Endometrial microvascular endothelial cells (primary cell): ENCODE data around the gene ADCYAP1R1. TPM values are rescaled to one million over a fixed set of nuclear protein-coding genes. Genes with fewer than 3 reads are reported as not detected.

Experiments
- in situ Hi-C: cut with HindIII; loops from 2 replicates; pipeline ENCODE4 v1.10.0; 2017; ENCODE audit warnings: low sequenced_read_pairs, low pct_unique_long_range_greater_than_20kb; ENCODE audit errors: inconsistent ontology term
- total RNA-seq: library from RNA; depleted of rRNA; stranded (reverse); fragments of >200 nt; gene quantifications from one replicate; pipeline ENCODE4 v1.2.3, GENCODE V29; 2015; ENCODE audit errors: inconsistent ontology term

ADCYAP1R1 gene
- total RNA-seq, 1 donor from 2014 or later, result not detected

DNA sequence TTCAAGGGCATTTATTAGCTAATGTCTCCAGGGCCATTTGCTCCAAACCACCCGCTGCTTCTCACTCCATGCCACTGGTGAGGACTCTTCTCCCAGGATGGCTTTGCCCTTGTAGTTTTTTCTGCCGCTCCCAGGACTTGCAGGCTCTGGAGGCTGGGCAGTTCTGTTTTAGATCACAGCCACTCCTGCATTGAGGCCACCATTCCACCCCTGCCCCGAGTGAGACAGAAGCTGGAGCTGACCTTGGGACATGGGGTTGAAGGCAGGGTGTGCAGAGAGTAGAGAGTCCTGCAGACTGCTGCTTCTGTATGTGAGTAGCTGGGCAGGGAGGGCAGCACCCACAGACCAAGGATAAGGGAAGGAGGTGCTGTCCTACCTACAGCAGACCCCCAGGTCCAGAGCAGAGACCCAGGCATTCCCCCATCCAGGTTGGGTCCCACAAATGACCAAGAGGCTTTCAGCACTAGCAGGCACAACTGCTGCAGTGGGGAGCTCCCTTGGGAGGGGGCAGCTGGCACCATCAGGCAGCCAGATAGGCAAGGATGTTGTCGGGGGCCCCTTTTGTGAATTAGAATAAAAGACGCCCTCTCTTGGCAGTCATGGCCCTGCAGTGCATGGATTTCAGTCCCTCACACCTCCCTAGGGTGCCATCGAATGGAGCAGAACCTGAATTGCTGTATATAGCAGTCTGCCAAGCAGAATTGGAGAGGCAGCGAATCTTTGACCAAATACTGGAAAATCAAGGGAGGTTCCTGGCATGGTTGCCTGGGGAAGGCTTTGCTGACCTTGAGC lies 22.7 kb upstream of the ADCYAP1R1 start:
- in situ Hi-C loops, result no loop called here

DNA sequence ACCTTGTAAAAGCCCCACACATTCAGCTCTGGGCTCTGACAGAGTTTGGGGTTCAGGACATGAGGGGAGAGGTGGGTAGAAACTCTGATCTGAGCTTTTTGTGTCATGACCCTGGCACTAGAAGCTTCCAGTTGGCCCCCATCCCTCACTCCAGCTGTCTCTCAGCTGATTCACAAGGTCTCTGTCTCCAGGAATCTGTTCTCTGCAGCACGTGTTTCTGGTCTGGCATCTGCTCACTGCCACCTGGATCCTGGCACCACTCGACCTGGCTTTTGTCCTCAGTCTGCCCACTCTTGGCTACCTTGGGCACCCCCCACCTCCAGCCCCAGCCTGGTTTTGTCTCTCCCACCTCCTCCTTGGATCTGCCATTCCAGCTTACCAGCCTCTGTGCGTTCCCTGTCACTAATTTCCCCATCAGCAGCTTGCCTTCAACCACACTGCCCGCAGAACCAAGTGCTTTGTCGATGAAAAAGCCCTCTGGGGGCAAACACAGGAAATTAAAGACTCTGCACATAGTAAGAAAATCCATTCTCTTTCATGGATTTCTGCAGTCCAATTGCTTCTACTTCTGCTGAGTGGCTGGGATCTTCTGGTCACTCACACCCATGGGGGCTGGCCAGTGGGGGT lies 18.3 kb upstream of the ADCYAP1R1 start:
- in situ Hi-C loops, result no loop called here

DNA sequence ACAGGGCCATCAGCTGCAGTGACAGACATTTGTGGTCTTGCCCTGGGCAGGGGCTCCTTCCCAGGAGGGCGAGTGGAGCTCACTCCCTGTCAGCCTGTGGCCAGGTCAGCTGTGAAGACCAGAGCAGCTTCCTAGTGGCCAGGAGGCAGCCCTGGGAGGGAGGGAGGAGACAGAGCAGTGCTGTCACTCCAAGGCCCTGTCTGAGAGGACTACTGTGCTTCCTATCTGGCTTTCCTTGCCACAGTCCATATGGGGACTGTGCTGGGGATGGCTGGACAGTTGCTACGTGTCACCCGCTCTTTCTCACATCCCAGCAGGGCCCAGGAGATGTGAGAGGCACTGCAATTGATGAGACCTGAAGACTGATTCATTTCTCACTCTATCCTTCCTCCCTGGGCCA lies 15.2 kb upstream of the ADCYAP1R1 start:
- in situ Hi-C loops, result no loop called here

DNA sequence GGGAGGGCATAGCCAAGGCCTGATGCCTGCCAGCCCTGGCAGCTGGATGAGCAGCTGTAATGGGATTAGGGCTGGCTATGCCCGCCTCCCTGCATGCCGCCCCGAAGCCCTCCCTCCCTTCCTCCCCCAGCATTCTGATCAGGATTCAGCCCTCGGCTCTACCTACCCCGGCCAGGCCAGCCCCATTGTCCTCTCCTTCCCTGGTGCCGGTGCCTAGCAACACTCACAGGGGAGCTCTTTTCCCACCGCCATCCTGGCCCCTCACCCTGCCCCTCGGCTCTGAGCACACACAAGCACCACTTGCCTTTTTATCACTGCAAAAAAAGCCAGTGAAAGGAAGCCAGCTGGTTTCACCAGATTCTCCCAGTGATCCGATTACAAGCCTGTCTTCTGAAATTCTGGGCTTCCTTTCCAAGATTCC lies 9.0 kb upstream of the ADCYAP1R1 start:
- in situ Hi-C loops, result no loop called here

DNA sequence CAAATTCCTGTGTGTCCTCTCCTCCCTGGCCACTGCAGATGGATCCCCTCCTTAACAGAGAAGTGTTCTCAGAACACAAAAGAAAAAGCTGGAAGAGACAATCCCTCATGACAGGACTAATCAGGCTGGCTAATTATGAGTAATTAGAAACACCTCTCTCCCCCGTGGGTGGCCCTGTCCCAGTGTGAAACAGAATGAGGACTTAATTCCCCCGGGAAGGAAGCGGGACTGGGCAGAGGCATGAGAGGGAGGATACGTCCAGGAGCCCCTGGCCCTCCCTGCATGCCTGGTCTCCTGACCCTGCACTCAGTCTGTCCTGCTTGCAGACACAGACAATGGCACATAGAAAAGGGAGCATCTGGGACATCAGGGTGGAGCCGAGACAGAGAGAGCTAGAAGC lies 7.6 kb upstream of the ADCYAP1R1 start:
- in situ Hi-C loops, result no loop called here

DNA sequence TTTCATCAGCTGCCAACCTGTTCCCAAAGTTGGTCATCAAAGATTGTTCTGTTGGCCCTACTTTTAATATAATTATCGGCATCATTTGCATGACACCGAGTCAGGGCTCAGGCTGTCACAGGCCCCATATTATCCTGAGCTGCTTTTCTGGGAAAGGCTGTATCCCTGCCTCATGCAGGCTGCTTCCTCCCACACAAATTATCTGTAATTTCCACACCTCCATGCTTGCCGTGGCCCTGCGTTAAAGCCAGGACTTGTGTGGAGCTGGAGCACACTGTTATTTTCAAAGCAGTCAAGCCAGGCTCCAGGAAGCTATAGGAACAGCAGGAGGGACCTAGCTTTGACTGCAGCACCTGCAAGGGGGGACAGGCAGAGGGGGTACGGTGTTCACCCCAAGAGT lies 5.4 kb upstream of the ADCYAP1R1 start:
- in situ Hi-C loops, result no loop called here

DNA sequence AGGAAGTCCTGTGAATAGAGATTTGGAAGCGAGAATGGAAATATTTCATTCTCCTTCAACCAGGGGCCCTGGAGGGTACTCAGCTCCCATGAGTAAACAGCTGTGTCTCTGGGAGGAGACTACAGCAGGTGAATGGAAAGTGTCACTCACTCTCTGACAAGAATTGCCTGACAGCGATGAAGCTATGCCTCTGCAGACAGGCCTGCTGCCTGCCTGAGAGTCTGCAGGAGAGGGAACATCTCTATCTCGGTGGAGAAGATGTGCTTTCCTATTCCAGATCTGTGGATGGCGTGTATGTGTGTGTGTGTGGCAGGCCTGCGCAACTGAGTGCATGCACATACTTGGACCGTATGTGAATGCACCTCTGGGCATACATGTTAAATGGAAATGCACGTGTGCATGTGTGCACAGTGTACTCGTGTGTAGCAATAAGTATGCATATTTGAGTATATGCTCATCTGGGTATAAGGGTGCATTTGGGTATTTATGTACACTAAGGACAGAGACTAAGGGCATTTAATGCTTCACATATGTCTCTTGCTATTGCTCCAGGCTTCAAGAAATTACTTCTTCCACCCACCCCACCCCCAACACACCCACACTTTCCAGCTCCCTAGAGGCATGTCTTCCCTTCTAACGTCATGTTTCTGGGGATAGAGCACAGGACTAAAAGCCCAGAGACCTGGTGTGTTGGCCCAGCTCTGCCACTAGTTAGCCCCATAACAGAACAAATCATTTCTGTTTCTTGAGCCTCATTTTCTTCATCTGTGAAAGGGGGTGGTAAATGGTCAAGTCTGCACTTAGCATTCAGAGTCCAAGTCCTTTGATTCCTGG lies 4.6 kb upstream of the ADCYAP1R1 start:
- in situ Hi-C loops, result no loop called here

DNA sequence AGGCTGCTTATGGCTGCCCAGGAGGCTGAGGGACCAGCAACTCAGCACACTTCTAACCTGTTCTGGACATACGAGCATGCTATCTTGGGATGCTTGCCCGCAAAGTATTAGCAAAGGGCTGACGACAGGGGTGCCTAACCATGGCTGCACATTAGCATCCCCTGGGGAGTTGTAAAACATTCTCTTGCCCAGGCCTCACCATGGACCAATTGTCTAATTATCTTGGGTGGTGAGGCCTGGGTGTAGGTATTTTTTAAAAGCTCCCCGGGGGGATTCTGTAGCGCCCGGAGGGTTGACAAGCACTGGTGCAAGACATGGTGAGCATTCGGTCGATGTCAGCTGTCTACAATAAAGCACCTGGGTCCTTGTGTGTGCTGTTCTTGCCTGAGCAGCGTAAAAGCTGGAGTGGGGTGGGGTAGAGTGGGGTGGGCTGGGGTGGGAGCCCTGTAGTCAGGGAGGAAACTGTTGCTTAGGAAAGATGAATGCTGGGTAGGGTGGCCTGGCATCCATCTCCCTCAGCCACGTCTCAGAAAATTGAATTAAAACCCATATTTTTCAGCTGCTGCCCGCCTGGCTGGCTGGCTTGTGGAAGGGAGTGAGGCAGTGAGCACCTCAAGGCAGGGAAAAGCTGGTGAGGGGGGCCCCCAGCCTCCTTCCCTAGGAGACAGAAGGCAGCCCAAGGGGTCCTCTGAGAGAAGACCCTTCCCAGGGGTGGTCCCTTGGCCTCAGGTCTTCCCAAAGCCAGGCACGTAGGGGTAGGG lies 2.9 kb upstream of the ADCYAP1R1 start:
- in situ Hi-C loops, result no loop called here

DNA sequence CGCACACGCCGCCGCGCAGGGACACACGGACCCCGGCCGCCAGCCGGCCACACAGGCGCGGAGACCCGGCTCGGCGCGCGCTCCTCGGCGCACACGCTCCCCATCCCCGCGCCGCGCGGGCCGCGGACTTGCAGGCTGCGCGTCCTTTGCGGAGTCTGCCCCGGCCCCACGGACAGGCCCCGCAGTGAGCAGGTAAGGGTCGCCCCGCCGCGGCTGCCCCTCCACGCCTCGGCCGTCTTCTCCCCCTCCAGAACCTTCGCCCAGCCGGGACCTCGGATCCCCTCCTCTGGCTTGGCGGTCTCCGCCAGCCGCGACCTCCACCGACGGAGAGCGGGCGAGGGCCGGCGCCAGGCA lies 356 bp downstream of the ADCYAP1R1 start:
- in situ Hi-C loops, result no loop called here

DNA sequence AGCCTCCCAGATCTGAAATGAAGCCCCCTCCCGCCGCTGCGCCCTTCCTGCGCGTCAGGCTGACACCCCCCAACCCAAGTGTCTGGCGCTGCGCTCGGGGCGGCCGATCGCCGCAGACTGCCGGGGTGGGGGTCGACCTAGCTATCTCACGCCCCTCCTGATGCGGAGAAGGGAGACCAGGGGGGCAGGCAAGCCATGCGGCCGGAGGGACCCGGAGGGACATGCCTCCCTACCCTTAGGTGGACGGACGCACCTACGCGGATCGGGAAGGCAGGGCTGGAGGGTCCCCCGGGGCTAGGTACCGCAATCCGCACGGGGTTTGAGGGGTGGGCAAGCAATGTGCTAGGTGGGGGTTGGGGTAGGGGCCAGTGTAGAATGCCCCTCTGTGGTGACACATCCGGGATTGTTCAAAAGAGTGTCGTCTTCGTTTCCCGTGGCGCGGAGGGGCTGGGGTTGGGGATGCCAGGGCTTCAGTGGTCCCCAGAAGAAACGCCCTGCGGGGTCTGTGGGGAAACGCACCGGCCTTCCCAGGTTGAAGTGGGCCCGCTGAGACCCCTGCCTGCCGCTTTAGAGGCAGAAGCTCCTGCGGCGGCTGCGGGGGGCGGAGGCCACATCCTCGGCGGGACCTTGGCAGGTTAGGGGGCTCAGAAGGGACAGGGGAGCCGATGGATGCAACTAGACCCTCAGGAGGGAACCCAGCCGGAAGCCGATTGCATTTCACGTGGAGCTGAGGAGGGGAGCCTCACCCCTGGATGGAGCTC lies 913 bp downstream of the ADCYAP1R1 start:
- in situ Hi-C loops, result no loop called here

DNA sequence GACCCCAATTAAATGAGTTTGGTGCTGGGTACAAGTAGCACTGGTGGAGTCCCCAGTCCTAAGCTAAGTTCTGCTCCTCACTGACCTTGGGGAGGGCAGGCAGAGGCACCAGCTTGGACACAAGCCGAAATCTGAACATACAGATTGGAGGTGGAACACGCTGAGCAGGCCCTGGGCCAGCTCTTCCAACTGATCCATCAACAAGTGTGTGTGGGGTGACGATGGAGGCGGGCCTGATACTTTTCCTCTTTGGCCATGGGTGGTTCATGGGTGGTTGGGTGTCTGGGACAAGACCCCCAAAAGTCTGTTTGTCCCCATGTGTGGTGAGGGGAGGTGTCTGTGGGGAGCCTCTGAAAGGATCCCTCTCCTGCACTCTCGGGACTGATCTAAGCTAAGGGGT lies 1.9 kb downstream of the ADCYAP1R1 start:
- in situ Hi-C loops, result no loop called here

DNA sequence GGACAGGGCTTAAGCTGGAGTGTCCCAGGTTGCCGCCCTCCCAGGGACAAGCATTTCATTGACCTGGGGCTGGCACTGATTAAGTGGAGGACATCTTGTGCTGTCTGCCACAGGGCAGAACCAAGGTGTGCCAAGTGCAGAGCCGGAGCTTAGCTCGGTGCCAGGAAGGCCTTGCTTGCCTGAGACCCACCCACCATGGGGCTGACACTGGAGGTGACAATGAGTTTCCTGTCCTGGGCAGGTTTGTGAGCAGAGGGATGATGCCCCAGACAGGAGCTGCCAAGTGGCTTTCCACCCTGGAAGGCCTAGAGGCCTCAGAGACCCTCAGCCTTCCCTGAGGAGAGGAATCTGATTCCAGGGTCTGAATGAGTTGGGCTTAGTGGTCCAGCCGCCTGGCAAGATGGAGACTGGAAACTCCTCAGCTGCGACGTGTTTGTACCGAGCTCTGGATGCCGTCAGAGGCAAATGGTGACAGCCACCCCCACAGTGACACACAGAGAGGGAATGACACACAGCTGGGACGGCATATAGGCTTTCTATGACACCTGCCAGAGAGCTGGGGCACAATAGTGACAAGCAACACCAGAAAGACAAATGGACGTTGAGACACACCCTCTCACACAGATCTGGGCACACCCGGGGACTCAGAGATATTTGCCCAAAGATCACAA lies 2.6 kb downstream of the ADCYAP1R1 start:
- in situ Hi-C loops, result no loop called here

DNA sequence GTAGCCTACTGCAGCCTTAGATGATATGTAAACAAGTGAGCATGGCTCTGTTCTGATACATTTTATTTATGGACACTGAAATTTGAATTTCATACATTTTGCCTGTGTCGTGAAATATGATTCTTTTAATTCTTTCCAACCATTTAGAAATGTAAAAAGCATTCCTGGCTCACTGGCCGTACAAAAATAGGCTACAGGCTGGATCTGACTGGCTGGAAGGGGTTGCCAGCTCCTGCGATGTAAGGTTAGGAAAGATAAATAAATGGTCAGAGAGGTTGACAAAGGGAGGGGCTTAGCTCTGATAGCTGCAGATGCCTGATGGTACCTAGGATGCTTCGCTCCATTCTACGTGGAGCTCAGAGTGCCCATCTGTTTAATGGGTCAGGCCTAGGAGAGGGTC lies 3.4 kb downstream of the ADCYAP1R1 start:
- in situ Hi-C loops, result no loop called here

DNA sequence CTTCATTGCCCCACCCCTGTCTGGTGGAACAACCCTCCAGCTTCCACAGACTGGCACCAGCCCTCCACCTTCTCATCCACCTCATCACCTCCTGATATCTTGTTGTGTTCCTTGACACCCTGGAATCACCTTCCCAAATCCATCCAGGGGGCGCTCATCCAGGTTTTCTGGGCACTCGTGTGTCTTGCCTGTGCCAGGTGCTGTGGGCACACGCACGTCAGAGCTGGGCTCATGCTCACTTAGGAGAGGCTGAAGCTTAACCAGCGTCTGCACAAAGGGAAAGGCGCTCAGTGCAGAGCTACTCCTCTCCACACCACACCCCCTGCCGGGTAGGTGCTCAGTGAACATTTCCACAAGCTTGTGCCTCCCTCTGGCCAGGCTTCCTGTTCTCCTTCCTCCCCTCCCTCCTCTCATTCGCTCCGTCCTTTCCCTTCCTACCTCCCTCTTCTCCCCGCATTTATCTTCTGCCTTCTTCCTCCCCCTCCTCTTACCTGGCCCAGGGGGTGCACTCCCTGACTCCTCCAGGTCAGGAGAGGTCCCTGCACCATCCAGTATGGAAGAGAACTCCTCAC lies 4.8 kb downstream of the ADCYAP1R1 start:
- in situ Hi-C loops, result no loop called here

DNA sequence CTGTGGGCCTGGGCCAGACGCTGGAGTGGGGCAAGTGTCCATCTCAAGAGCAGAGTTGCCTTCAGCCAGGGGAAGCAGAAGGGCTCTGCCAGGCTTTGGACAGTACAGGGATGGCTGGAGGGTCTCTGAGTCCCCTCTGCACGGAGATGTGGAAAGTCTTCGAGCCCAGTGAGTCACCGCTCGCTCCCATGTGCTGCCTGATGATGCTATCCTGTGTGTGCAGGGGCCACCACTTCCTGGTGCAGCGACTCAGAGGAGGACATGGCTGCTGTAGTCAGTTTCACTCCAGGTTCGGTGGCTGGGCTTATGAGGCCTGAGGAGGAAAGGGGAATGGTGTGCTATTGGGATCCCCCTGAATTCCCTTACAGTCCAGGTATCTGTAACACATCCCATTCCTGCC lies 6.0 kb downstream of the ADCYAP1R1 start:
- in situ Hi-C loops, result no loop called here

DNA sequence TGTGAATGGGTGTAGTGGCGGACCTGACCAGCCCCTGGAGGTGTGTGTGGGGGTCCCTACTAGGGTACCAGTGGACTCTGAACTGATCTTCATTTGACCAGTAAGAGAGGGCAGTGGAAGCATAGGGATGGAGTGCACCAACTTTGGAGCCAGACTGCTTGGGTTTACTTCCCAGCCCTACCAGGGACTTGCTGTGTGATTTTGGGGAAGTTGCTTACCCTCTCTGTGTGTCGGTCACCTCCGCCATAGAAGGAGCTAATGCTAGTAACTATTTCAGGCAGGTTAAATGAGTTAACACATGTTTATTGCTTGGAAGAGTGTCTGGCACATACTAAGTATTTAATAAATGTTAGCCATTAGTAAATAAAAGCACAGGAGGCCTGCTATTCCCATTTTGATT lies 6.6 kb downstream of the ADCYAP1R1 start:
- in situ Hi-C loops, result no loop called here

DNA sequence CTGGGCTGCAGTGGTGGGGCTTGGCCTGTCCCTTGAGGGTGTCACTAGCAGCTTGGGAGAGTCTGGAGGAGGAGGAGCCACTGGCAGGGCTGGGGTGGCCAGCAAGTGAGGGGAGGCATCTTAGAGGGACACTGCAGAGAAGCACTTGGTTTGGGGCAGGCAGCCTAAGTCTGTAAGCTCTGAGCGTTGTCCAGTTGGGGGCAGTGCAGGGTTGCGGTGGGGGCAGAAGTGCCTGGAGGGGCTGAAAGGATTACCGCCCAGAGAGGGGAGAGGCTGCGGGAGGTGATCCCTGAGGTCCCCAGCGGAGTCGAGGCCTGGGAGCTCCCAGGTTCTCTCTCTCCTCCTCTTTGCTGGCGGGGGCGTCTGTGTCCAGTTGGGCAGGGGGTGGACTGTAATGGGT lies 7.4 kb downstream of the ADCYAP1R1 start:
- in situ Hi-C loops, result no loop called here

DNA sequence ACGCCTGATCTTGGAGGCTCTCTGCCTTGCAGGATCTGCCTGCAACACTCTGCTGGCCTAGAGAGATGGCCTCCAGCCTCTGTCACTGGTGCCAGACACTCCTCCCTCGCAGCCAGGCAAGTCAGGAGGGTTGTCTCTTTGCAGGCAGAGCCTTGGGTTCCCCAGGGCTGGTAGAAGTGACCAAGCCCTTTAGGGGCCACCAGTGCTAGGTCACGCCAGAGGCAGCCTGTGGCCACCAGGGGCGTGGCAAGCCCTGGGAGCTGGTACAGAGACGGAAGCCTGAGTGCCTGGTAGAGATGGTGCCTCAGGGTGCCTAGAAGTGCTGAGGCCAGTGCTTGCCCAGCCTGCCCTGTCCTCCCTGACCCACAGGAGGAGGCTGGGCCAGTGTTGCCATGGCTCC lies 9.1 kb downstream of the ADCYAP1R1 start:
- in situ Hi-C loops, result no loop called here
